Activated T-cell treated with anti-CD3 and anti-CD28 coated beads for 48 hours (primary cell): Measurements from ENCODE around the gene ATP2A1.
"Not testable (repeated sequence)": the region's sequence is repeated elsewhere in the genome, so short reads cannot be mapped to it uniquely, and the experiment has no call there.

Source experiments
- DNase-seq: peaks from one replicate; pipeline ENCODE4 v3.0.0-alpha.2; 2020; ENCODE audit warnings: low read depth

ATP2A1 gene

GRCh38 chr16:28935924-28936783 lies 57.9 kb downstream of the ATP2A1 start:
- DNase-seq: peak; percentile 91

GRCh38 chr16:28936784-28937155 lies 58.5 kb downstream of the ATP2A1 start:
- DNase-seq: no peak

- DNase-seq: no peak
Measured at GRCh38 chr16:28937222-28937876, 59.1 kb downstream of the ATP2A1 start.

GRCh38 chr16:28938721-28939120 lies 60.4 kb downstream of the ATP2A1 start:
- DNase-seq: no peak

GRCh38 chr16:28939825-28940224 lies 61.5 kb downstream of the ATP2A1 start:
- not testable (repeated sequence) for DNase-seq

- no peak for DNase-seq
Measured at GRCh38 chr16:28943281-28943680, 65.0 kb downstream of the ATP2A1 start.

GRCh38 chr16:28946681-28947080 lies 68.4 kb downstream of the ATP2A1 start:
- no peak for DNase-seq

- peak; percentile 99 for DNase-seq
Measured at GRCh38 chr16:28950648-28951409, 72.5 kb downstream of the ATP2A1 start, which contains the start of gene NFATC2IP. Gene NFATC2IP (plus strand): TSS chr16:28950937. CDS start chr16:28951012, 75 bp downstream.

GRCh38 chr16:28951410-28951943 lies 73.2 kb downstream of the ATP2A1 start:
- no peak for DNase-seq
